ENCODE measurements around the gene CACNA1A.
"Not testable (repeated sequence)": the region's sequence is repeated elsewhere in the genome, so short reads cannot be mapped to it uniquely, and the experiment has no call there.

The CACNA1A gene

GRCh38 chr19:13363954-13364353, 142.3 kb downstream of the CACNA1A start:
- peak in 1 of 2 experiments; percentile 11 for DNase-seq

DNA sequence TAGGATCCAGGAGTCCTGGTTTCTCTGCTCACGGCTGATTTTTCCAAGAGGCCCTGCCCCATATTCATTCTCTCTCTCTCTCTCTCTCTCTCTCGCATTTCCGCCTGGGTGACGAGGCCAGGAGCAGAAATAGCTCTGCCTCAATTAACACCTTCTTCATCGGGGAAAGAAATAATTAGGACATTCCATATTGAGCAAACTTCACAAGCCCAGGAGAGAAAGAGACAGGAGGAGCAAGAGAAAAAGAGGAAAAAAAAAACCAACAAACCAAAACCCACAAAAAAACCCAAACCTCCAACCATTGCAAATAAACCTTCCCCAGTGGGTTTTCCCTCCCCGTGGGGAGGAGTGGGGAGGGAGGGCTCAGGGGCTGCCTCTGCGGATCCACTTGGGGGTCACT, 143.0 kb downstream of the CACNA1A start:
- peak in 1 of 2 experiments; percentile 37 for DNase-seq

GRCh38 chr19:13362668-13363067, 143.6 kb downstream of the CACNA1A start:
- DNase-seq = no peak

DNA sequence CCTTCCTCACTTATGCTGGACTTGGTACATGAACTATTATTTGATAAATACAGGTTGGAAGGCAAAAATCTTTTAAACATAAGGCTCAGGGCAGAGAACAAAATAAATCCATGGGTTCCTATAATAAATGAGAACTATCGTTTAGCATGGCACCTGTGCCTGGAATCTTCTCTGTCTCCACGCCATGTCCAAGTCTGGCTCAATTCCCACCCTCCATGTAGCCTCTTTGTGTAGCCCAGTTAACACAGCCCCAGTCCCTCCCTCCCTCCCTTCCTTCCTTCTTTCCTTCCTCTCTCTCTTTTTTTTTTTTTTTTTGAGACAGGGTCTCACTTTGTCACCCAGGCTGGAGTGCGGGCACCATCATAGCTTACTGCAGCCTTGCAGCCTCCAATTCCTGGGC, 144.6 kb downstream of the CACNA1A start:
- DNase-seq = not testable (repeated sequence)

DNA sequence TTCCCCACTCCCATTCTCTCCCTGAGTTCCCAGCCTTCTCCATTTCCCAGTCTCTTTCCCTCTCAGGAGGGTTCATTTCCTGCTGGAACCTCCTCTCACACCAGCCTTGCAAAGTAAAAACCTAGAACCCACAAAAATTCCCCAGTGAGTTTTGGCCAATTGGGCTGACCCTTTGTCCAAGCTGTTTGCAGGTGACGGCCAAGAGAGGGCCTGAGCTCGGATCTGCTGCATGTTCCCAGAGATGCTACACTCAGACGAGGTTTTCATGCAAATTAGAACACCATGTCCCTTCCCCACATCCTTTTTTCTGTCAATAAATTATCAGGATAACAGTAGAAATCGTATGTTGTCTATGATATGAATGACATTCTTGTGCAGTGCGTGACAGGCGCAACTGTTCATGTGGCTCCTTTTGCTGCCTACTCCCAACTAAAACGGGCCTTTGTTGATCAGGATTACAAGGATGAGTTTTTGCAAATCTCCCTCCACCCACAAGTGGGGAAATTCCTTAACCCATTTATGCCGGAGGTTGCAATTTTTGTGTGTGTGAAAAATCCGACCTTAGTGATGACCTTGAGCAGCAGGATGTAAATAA, 149.5 kb downstream of the CACNA1A start:
- no peak for DNase-seq

GRCh38 chr19:13356185-13356584, 150.1 kb downstream of the CACNA1A start:
- no peak for DNase-seq

- no peak for DNase-seq
Observed at GRCh38 chr19:13355356-13355755, 150.9 kb downstream of the CACNA1A start.

DNA sequence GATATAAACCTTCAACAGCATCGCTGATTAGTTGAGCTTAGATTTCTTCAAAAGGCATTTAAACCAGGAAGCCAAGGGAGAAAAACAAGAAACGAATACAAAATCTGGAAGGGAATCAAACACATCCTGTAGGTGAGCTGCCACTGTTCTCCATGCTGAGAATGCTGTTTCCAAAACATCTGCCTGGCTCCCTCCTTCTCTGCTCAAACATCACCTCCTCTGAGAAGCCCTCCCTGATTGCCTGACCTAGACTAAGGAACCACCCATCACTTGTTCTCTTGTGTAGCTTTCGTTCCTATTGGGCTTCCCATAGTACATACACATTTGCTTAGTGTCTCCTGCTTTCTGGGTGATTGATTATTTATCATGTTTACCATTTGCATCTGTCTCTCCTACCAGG, 152.7 kb downstream of the CACNA1A start:
- no peak for DNase-seq

GRCh38 chr19:13350759-13351158, 155.5 kb downstream of the CACNA1A start:
- DNase-seq = no peak

- DNase-seq = no peak
Observed at GRCh38 chr19:13350072-13350471, 156.2 kb downstream of the CACNA1A start.

DNA sequence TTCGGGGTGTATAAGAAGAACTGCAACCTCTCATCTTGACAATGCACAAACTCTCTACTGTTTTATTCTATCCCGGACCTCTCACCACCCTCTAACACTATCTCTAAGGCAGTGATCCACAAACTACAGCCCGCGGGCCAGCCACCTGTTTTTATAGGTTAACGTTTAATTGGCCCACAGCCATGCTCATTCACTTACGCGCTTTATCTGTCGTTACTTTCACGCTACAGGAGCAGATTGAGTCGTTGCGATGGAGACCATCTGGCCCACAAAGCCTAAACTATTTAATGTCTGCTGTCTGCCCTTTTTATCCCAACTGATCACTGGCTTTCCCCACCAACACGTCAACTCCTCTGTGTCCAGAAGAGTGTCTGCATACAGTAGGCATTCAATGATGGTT, 158.9 kb downstream of the CACNA1A start:
- DNase-seq = no peak

DNA sequence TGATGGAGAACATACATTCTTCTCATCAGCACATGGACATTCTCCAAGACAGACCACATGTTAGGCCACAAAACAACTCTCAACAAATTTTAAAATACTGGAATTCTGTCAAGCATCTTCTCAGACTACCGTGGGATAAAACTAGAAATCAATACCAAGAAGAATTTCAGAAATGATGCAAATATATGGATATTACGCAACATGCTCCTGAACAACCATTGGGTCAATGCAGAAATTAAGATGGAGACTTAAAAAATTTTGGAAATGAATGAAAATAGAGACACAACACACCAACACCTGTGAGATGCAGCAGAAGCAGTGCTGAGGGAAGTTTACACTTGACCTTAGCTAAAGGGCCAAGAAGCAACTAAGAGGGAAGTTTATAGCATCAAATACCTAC, 162.8 kb downstream of the CACNA1A start:
- DNase-seq = no peak

- DNase-seq = no peak
Observed at GRCh38 chr19:13342672-13343071, 163.6 kb downstream of the CACNA1A start.

- DNase-seq = peak; percentile 64 to 89
Observed at GRCh38 chr19:13339869-13340268, 166.4 kb downstream of the CACNA1A start.

DNA sequence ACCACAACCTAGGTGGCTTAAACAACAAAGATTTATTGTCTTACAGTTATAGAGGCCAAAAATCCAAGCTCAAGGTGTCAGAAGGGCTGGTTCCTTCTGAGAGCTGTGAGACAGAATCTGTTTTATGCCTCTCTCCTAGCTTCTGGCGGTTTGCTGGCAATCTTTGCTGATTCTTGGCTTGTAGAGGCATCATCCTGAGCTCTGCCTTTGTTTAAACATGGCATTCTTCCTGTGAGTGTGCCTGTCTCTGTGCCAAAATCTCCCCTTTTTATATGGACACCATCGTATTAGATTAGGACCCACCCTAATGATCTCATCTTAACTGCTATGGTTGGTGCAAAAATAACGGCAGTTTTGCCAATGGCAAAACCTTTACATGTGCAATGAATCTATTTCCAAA, 169.1 kb downstream of the CACNA1A start:
- no peak for DNase-seq

GRCh38 chr19:13334801-13335481, 171.3 kb downstream of the CACNA1A start:
- no peak for DNase-seq

DNA sequence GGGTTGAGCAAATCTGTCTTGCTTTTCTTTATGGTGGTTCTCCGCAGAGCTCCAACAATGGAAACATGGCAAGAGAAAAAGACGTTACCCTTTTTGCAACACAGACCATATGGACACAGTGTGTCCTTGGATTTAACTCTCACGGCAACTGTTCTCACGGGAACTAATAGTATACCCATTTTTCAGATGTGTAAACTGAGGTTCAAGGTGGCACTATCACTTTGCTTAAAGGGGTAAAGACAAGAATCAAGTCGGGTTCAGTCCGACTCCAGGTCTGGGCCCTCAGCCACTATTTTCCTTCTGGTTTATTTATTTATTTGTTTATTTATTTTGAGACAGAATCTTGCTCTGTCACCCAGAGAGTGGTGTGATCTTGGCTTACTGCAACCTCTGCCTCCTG, 176.0 kb downstream of the CACNA1A start:
- DNase-seq = no peak

- no peak for DNase-seq
Observed at GRCh38 chr19:13329766-13330165, 176.5 kb downstream of the CACNA1A start.

GRCh38 chr19:13328241-13328640, 178.0 kb downstream of the CACNA1A start:
- no peak for DNase-seq

- no peak for DNase-seq
Observed at GRCh38 chr19:13319526-13319925, 186.8 kb downstream of the CACNA1A start.

DNA sequence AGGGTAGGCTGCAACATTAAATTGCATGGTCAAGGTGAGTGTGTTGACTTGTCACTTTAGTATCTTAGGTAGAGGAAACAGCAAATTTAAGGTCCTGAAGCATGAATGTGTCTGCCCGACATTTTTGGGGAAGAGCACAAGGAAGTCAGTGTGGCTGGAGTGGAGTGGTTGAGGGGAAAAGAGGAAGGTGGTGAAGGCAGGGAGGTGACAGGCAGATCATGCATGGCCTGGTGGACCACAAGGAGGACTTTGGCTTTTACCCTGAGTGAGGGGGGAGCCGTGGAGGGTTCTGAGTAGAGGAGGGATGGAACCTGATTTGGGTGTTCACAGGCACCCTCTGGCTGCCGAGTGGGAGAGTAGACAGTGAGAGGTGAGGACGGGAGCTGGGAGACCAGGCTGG, 188.1 kb downstream of the CACNA1A start:
- no peak for DNase-seq

DNA sequence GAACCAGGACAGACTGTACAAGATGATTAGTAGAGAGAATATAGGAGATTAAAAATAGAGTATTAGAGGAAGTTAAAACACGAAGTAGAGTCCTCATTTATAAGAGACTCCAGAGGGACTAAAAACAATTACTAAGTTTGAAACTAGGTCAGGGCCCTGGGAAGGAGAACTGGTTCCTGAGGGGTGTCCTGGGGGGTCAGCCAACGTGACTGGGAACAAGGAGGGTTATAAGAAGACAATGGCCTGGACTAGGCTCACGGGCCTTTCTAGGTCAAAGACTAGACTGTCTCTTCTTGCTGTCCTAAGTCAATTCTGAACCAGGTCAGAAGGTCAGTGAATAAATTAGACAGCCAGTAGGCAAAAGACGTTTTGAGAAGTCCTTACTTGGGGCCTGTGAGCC, 190.8 kb downstream of the CACNA1A start:
- DNase-seq = no peak

GRCh38 chr19:13314761-13315160, 191.5 kb downstream of the CACNA1A start:
- DNase-seq = no peak

DNA sequence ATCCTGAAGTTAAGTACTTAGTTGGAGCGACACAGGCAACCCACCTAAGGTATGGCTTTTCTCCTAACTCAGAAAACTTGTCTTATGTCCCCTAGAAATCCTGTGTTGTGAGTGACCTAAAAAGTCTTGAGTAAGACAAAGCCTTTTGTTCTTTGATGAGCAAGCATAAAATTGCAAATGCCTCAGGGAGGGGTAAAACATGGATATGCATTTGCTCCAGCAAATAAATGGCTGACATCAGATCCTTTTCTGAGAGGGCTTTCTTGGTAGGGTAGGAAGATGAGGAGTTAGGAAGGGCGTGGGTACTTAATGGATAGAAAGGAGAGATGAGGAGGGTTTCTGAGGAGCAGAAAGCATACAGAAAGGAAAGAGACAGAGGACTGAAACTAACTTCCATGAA, 192.4 kb downstream of the CACNA1A start:
- no peak for DNase-seq

DNA sequence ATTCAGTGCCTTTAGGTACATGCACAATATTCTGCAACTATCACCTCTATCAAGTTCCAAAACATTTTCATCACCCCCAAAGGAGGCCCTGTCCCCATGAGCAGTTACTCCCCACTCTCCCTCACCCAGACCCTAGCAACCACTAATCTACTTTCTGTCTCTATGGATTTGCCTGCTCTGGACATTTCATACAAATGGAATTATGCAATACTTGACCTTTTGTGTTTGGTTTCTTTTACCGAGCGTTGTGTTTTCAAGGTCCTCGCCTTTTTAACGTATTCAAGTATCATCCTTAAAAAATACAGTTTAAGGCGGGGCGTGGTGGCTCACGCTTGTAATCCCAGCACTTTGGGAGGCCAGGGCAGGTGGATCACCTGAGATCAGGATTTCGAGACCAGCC, 196.4 kb downstream of the CACNA1A start:
- no peak for DNase-seq
